Mammary epithelial cell (primary cell): Measurements from ENCODE around the gene ZNF684.

Experiments used
- EZH2 ChIP-seq: IDR thresholded peaks from 2 replicates; pipeline ENCODE4 v1.6.1; 2012; ENCODE audit warnings: low read length, inconsistent platforms, borderline replicate concordance
- TF ChIP-seq, protein P1 (sequence below), 2 donors: IDR thresholded peaks in 1 of 2; conservative IDR thresholded peaks in 1 of 2; 2 replicates each; pipeline ENCODE4 v1.5.1; 2011 to 2012; ENCODE audit warnings: inconsistent platforms in 2 of 2, low read length in 2 of 2, mild to moderate bottlenecking in 2 of 2, control low read depth in 1 of 2, low read depth in 1 of 2; ENCODE audit not compliant: insufficient read depth in 1 of 2; ENCODE audit errors: extremely low read depth in 1 of 2

DNA sequence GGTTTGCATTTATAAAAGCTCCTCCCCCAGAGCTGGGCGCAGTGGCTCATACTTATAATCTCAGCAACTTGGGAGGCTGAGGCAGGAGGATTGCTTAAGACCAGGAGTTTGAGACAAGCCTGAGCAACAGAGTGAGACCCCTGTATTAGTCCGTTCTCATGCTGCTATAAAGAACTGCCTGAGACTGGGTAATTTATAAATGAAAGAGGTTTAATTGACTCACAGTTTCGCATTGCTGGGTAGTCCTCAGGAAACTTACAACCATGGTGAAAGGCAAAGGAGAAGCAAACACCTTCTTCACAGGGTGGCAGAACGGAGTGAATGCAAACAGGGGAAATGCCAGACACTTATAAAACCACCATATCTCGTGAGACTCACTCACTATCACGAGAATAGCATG is 52.5 kb downstream of the ZNF684 start:
- TF ChIP-seq, protein P1, sequence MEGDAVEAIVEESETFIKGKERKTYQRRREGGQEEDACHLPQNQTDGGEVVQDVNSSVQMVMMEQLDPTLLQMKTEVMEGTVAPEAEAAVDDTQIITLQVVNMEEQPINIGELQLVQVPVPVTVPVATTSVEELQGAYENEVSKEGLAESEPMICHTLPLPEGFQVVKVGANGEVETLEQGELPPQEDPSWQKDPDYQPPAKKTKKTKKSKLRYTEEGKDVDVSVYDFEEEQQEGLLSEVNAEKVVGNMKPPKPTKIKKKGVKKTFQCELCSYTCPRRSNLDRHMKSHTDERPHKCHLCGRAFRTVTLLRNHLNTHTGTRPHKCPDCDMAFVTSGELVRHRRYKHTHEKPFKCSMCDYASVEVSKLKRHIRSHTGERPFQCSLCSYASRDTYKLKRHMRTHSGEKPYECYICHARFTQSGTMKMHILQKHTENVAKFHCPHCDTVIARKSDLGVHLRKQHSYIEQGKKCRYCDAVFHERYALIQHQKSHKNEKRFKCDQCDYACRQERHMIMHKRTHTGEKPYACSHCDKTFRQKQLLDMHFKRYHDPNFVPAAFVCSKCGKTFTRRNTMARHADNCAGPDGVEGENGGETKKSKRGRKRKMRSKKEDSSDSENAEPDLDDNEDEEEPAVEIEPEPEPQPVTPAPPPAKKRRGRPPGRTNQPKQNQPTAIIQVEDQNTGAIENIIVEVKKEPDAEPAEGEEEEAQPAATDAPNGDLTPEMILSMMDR (conservative IDR thresholded peaks at IDR 0.05 in 1 of 2, IDR thresholded peaks at IDR 0.05 in 1 of 2; ENCODE audit: extremely low read depth in 1 of 2, insufficient read depth in 1 of 2, low read depth in 1 of 2, low read length in 2 of 2) = no peak
- no peak for TF ChIP-seq EZH2
